ENCODE data around the gene ZNF831.

ZNF831 gene

DNA sequence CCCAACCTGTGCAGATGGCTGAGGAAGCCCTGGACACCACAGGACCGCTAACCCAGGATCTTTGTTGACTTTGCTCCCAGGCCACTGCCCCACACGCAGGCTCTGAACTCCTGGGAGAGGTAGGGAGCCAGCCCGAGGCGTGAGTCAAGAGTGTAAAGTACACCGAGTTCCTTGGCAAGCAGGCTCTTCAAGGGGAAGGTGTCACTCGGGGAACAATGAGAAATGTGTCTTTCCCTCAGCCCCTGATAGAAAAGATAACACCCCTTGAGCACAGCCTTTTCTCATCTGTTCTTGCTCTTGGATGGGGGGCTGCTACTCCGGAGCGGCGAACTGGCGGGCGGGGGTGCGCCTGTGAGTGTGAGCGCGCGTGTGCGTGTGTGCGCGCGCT lies 136.3 kb downstream of the ZNF831 start:
- Histone ChIP-seq H3K9ac (ENCODE audit: low read length) (no peak overlapping the region), H3K36me3 (ENCODE audit: control insufficient read depth, insufficient read depth, low read length) (no peaks in the 10 kb centered on the region), H3K4me1 (ENCODE audit: control insufficient read depth, insufficient read depth, low read length) (peaks cover 17% of the 10 kb centered on the region), H3K27me3 (ENCODE audit: control insufficient read depth, insufficient read depth, low read length) (peaks cover 31% of the 10 kb centered on the region), H3K9me3 (ENCODE audit: control insufficient read depth, low read length) (no peaks in the 10 kb centered on the region), H3K4me3 (ENCODE audit: low read length) (no peak overlapping the region)

DNA sequence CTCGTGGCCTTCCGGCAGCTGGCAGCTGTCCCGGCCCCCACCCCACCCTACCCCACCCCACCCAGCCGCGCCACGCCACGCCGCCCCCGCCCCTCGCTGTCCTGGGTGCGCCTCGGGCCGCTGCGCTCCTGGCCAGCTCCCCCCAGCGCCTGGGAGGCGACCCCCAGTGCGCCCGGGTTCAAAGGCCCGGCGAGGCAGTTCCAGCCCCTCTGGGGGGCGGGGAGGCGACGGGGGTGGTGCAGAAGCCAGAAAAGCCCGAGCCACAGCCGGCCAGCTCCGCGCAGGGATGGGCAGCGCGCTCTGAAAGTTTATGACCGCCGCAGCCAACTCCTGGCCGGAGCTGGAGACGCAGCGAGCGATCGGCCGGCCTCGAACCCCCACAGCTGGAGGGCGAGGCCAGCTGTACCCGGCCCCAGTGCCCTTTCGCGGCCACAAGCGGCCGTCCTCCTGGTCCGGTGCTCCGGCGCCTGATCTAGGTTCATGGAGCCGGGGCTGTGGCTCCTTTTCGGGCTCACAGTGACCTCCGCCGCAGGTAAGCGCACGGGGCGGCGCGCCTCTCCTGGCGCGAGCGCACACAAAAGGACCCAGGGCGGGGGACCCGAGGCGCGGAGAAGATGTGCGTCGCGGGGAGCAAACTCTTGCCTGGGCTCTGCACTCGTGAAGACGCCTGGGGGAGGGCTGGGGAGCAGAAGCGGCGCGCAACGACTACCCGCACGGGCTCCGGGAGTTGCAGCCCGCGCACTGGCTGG lies 136.9 kb downstream of the ZNF831 start, which contains the start of gene EDN3:
EDN3 (plus strand) TSS at position 279 of the 749 bp plus-strand sequence; CDS start at position 481, 202 bp downstream.
- no peak within 1 kb of the TSS for H3K4me3 ChIP-seq (ENCODE audit: low read length)
- no peaks in the 10 kb centered on the region for H3K9me3 ChIP-seq (ENCODE audit: control insufficient read depth, low read length)
- peaks cover 22% of the 10 kb centered on the region for H3K4me1 ChIP-seq (ENCODE audit: control insufficient read depth, insufficient read depth, low read length)
- peaks cover 31% of the 10 kb centered on the region for H3K27me3 ChIP-seq (ENCODE audit: control insufficient read depth, insufficient read depth, low read length)
- no peak within 1 kb of the TSS for H3K9ac ChIP-seq (ENCODE audit: low read length)
- H3K36me3 ChIP-seq (ENCODE audit: control insufficient read depth, insufficient read depth, low read length) = no peaks in the 10 kb centered on the region

DNA sequence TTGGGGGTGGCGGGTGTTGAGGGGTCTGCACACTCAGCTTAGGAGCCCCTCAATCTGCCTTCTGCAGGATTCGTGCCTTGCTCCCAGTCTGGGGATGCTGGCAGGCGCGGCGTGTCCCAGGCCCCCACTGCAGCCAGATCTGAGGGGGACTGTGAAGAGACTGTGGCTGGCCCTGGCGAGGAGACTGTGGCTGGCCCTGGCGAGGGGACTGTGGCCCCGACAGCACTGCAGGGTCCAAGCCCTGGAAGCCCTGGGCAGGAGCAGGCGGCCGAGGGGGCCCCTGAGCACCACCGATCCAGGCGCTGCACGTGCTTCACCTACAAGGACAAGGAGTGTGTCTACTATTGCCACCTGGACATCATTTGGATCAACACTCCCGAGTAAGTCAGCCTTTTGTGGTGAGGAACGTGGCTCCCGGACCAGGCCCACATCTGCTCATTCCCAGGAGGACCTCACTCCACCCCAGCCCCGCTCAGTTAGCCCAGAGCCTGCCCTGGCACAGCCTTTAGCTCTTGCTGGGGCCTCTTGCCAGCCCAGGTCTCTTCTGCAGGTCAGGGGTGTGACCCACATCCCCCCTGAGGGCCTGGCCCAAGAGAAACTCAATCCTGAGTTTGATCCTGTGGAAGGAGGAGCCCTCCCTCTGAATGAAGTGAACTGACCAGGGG lies 137.9 kb downstream of the ZNF831 start:
- Histone ChIP-seq H3K9ac (ENCODE audit: low read length) (no peak overlapping the region), H3K36me3 (ENCODE audit: control insufficient read depth, insufficient read depth, low read length) (no peaks in the 10 kb centered on the region), H3K27me3 (ENCODE audit: control insufficient read depth, insufficient read depth, low read length) (peaks cover 31% of the 10 kb centered on the region), H3K4me1 (ENCODE audit: control insufficient read depth, insufficient read depth, low read length) (peaks cover 22% of the 10 kb centered on the region), H3K4me3 (ENCODE audit: low read length) (no peak overlapping the region), H3K9me3 (ENCODE audit: control insufficient read depth, low read length) (no peaks in the 10 kb centered on the region)

DNA sequence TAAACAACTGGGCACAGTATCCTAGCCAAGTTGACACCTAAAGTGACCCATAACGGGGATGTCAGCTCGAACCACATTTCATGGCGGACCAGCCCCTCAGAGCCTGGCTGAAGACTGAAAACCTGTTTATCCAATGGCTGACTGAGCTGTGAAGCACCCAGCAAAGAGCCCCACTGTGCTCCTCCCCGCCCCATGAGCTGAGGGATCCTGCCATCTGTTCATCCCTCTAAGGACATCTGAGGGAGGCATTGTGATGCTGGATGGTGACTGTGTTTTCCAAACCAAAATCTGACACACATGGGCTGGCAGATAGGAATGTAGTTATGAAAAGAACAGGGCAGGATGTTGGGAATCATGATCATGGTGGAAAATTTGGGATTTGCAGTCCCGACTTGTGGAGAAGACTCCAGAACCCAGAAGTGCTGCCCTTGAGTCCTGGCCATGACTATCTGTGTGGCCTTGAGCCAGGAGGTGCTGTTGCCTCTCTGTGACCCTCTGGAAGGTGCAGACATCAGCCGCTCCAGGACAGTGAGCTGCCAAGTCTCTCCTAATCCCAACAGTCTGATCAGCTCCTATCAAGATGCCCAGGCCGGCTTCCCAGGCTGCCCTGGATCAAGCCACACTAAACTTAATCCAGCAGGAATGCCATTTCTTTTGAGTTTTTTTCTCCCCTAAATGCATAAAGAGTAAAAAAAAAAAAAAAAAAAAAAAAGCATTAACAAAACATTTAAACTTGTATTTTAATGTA lies 142.5 kb downstream of the ZNF831 start:
- H3K4me3 ChIP-seq (ENCODE audit: low read length) = no peak overlapping the region
- peaks cover 21% of the 10 kb centered on the region for H3K27me3 ChIP-seq (ENCODE audit: control insufficient read depth, insufficient read depth, low read length)
- peaks cover 46% of the 10 kb centered on the region for H3K4me1 ChIP-seq (ENCODE audit: control insufficient read depth, insufficient read depth, low read length)
- no peaks in the 10 kb centered on the region for H3K36me3 ChIP-seq (ENCODE audit: control insufficient read depth, insufficient read depth, low read length)
- H3K9me3 ChIP-seq (ENCODE audit: control insufficient read depth, low read length) = no peaks in the 10 kb centered on the region
- no peak overlapping the region for H3K9ac ChIP-seq (ENCODE audit: low read length)

DNA sequence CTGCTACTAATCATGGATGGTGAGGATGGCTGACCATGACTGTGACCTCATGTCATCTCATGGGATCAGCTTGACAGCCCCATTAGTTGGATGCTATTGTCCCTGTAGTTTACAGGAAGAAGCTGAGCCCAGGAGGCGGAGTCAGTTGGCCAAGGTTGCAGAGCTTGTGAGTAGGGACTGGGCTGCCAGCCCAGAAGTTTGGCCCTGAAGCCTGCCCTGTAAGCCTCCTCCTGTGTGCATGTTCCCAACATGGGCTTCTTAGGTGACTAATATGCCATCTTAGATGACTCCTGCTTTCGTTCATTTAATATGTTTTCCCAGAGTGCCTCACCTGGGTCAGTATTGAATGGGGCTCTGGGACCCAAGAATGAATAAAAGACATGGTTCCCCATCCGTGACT lies 143.6 kb downstream of the ZNF831 start:
- Histone ChIP-seq H3K4me1 (ENCODE audit: control insufficient read depth, insufficient read depth, low read length) (peaks cover 48% of the 10 kb centered on the region), H3K9ac (ENCODE audit: low read length) (no peak overlapping the region), H3K4me3 (ENCODE audit: low read length) (no peak overlapping the region), H3K36me3 (ENCODE audit: control insufficient read depth, insufficient read depth, low read length) (no peaks in the 10 kb centered on the region), H3K9me3 (ENCODE audit: control insufficient read depth, low read length) (no peaks in the 10 kb centered on the region), H3K27me3 (ENCODE audit: control insufficient read depth, insufficient read depth, low read length) (peaks cover 10% of the 10 kb centered on the region)
